ENCODE measurements around the gene PLAAT3.

DNA sequence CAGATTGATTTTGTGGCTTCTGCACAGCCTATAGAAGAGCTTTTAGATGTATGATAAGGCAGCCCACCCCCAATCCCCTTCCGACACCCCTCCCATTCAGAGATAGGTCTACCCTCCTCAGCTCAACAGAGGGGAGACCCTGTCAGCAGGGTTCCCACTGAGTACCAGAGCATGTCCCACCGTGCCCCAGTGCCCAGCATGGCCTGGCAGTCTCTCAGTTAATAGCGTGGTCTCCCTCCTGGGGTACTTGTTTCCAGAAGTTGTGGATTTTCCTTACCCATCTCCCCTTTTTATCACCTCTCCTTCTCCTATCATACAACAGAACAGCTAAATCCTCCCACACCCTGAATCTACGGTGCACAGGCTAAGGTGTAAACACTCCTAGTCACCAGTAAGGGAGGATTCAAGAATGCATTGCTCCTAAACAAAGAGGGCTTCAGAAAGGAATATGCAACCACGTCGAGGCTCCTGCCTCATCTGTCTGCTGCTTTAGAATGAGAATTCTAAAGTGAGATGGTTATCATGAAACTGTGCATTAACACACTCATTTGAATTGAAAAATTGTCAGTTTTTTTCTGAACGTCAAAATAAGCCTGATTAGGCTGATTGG is 57.7 kb downstream of the PLAAT3 start:
- TF ChIP-seq, protein P1, sequence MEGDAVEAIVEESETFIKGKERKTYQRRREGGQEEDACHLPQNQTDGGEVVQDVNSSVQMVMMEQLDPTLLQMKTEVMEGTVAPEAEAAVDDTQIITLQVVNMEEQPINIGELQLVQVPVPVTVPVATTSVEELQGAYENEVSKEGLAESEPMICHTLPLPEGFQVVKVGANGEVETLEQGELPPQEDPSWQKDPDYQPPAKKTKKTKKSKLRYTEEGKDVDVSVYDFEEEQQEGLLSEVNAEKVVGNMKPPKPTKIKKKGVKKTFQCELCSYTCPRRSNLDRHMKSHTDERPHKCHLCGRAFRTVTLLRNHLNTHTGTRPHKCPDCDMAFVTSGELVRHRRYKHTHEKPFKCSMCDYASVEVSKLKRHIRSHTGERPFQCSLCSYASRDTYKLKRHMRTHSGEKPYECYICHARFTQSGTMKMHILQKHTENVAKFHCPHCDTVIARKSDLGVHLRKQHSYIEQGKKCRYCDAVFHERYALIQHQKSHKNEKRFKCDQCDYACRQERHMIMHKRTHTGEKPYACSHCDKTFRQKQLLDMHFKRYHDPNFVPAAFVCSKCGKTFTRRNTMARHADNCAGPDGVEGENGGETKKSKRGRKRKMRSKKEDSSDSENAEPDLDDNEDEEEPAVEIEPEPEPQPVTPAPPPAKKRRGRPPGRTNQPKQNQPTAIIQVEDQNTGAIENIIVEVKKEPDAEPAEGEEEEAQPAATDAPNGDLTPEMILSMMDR (IDR thresholded peaks at IDR 0.05), result no peak
- no peak for TF ChIP-seq POLR2A (IDR thresholded peaks at IDR 0.05)

All from heart left ventricle (tissue), 13 donors.